Measurements from ENCODE around the gene POLR2J.

- TF ChIP-seq CTCF (IDR thresholded peaks at IDR 0.05) (no peak), POLR2A (IDR thresholded peaks at IDR 0.05) (no peak)
Measured at GRCh38 chr7:102471791-102472125, 7.0 kb downstream of the POLR2J start.
